ENCODE measurements around the gene TMEM176A.

- TF ChIP-seq CTCF (conservative IDR thresholded peaks at IDR 0.05 in 1 of 2, IDR thresholded peaks at IDR 0.05 in 1 of 2; ENCODE audit: low read depth in 1 of 2, low read length in 2 of 2) (no peak), EZH2 (IDR thresholded peaks at IDR 0.05; ENCODE audit: low read length, missing control alignments) (peak; percentile 56)
Measured at GRCh38 chr7:150799741-150800580, 608 bp upstream of the TMEM176A start, which contains the start of gene TMEM176B.
